Measurements from ENCODE around the gene SLA2.
"Not testable (repeated sequence)": the region's sequence is repeated elsewhere in the genome, so short reads cannot be mapped to it uniquely, and the experiment has no call there.

Gene SLA2

DNA sequence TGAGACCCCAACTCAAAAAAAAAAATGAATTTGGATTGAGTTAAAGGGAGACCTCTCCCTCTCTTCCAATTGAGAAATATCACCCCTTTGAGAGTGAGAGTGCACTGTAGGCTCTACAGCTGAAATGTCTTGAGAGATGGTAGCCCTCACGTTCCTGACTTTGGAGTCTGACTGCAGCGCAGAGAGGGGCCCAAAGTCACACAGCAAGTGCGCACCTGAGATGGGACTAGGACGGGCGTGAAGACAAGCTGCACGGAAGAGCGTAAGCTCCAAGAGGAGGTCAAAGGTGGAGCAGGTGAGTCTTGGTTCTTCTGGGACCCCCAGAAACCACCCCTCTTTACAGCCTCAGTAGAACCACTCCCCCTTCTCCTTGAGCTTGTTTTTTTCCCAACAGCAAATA lies 643 bp downstream of the SLA2 start:
- DNase-seq (ENCODE audit: low read depth, low spot score): no peak

GRCh38 chr20:36644706-36645095 lies 1.3 kb downstream of the SLA2 start:
- no peak for DNase-seq (ENCODE audit: low read depth, low spot score)

DNA sequence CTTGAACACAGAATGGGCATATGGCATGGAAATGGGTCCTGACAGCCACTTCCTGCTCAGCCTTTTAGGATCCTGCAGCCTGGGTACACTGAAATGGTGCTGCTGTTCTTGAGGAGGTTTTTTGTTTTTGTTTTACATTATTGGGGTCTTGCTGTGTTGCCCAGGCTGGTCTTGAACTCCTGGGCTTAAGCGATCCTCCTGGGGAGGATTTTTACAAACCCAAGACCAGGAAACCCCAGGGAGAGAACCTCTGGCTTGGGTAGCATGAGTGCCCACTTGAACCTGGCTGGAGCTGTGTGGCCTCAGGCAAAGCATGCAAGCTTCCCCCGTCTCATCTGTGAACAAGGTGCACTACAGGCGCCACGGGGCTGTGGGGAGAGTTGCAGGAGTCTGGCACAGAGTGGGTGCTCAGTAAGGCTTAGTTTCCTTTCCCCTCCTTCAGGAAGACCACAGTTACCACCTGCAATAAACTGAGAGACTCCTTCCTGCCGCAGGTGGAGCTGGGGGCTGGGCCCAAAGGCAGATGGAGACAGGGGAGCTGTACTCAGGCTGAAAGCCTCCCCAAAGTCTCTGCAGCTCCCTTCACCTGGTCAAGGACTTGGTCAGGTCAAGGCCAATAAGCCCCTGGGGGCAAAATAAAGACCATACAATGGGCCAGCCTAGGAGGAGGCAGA lies 1.8 kb downstream of the SLA2 start:
- DNase-seq (ENCODE audit: low read depth, low spot score): no peak

GRCh38 chr20:36642136-36642535 lies 3.9 kb downstream of the SLA2 start:
- no peak for DNase-seq (ENCODE audit: low read depth, low spot score)

DNA sequence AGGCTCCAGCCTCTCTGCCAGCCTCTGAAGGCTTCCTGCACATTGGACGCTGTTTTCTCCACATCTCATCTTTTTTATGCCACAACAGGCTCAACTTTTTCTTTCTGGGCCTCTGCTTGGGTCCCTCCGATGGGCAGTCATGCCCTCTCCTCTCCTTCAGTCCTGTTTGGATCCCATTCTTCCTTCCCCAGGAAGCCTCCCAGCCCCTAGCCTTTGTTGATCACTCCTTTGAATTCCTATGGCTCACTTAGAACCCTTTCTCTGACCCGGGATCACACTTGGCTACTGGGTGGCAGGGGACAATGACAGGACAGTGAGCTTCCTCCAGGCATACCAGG lies 4.5 kb downstream of the SLA2 start:
- DNase-seq (ENCODE audit: low read depth, low spot score): no peak

- not testable (repeated sequence) for DNase-seq (ENCODE audit: low read depth, low spot score)
These were observed 7.1 kb downstream of the SLA2 start for GRCh38 chr20:36638876-36639400.

DNA sequence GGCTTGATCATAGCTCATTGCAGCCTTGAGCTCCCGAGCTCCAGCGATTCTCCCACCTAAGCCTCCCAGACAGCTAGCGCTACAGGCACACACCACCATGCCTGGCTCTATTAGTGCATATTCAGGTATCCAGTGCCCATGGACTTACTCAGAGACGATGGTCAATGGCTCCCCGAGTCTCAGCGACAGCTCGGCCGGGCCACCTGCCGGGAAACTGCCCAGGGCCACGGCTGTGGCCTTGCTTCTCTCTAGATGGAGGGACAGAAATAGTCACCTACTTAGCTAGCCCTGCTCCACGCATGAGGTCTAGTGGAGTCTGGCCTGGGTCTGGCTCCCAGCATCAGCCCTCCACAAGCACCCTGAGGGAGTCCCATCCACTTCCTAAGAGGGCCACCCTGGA lies 11.7 kb downstream of the SLA2 start:
- no peak for DNase-seq (ENCODE audit: low read depth, low spot score)

DNA sequence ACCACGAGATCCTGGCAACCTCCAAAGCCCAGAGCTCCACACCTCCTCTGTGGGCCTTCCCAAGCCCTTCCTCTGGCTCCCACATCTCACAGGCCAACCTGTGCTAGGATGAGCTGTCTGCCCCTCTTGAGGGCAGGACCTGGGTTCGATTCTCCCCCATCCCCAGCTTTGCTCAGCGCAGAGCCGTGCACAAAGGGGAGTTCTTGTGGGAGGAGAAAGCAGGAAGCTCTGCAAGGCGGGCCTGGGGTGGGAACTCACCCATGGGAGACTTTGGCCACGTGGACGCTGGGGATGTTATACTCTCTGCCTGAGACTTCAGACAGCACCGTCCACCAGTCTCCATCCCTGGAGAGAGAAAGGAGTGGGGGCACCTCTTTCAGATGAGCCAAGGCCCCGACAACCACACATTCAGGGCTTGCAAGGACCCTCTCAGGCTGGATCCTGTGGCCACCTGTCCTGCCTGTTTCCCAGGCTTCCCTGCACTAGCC lies 12.7 kb downstream of the SLA2 start:
- no peak for DNase-seq (ENCODE audit: low read depth, low spot score)

- DNase-seq (ENCODE audit: low read depth, low spot score): no peak
These were observed 13.3 kb downstream of the SLA2 start for GRCh38 chr20:36632487-36633284.

GRCh38 chr20:36632147-36632486 lies 13.9 kb downstream of the SLA2 start:
- DNase-seq (ENCODE audit: low read depth, low spot score): no peak

DNA sequence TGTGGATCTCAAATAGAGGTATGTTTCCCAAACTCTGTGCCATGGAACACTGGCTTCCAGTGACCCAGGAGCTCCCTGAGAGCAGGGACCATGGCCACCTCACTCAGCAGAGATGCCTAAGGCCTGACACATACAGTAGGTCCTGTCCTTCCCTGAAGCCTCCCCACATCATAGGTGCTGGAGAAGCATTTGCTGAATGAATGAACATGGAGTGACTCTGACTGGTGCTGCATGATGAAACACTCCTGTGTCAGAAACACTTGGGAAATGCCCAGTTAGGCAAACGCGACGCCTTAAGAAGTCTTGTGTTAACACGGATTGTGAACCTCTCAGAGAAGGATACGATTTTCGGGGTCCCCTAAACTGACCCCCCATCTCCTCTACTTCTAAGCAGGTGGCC lies 14.3 kb downstream of the SLA2 start:
- no peak for DNase-seq (ENCODE audit: low read depth, low spot score)

GRCh38 chr20:36629719-36630681 lies 16.0 kb downstream of the SLA2 start:
- DNase-seq (ENCODE audit: low read depth, low spot score): no peak

DNA sequence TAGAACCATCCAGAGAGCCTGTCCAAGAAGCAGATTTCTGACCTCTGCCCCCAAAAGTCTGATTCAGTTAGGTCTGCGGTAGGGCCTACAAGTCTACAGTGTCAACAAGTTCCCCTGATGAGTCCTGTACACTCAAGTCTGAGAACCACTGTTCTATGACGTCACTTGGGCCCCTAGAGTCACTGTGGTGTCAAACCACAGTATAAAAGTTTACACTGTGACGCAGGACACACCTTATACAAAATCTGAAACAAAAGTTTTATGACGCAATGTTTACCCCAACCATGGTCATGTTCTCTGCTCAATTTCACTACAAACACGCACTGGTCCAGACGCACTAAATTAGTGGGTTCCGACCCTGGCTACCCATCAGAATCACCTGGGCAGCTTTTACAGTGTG lies 17.9 kb downstream of the SLA2 start:
- no peak for DNase-seq (ENCODE audit: low read depth, low spot score)

DNA sequence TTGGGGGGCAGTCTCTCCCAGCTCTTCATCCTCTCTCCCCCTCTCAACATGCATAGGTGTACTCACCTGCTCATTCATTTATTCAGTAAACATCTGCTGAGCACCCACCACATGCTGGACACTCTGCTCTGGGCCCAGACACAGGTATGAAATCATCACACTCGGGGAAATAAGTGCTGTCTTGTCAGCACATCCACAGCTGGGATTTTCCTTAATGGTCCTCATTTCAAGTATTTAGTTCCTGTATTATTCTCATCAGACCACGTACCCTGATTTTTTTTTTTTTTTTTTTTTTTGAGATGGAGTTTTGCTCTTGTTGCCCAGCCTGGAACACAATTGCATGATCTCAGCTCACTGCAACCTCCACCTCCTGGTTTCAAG lies 21.1 kb downstream of the SLA2 start:
- no peak for DNase-seq (ENCODE audit: low read depth, low spot score)

- DNase-seq (ENCODE audit: low read depth, low spot score): no peak
These were observed 21.7 kb downstream of the SLA2 start for GRCh38 chr20:36624068-36624943.

DNA sequence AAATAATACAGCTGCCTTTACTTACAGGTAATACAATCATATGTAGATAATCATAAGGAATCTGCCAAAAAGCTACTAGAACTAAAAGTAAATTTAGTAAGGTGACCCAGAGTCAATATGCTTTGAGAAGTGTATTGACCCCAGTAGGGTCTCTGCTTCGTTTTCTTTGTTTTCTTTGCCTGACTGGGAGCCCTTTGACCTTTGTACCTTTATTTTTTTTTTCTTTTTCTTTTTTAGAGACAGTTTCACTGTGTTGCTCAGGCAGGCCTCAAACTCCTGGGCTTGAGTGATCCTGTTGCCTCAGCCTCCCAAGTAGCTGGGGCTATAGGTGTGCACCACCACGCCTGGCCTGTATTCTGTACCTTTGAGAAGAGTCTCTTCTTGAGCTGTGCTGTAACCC lies 22.6 kb downstream of the SLA2 start:
- no peak for DNase-seq (ENCODE audit: low read depth, low spot score)

GRCh38 chr20:36620917-36621316 lies 25.1 kb downstream of the SLA2 start:
- DNase-seq (ENCODE audit: low read depth, low spot score): no peak

DNA sequence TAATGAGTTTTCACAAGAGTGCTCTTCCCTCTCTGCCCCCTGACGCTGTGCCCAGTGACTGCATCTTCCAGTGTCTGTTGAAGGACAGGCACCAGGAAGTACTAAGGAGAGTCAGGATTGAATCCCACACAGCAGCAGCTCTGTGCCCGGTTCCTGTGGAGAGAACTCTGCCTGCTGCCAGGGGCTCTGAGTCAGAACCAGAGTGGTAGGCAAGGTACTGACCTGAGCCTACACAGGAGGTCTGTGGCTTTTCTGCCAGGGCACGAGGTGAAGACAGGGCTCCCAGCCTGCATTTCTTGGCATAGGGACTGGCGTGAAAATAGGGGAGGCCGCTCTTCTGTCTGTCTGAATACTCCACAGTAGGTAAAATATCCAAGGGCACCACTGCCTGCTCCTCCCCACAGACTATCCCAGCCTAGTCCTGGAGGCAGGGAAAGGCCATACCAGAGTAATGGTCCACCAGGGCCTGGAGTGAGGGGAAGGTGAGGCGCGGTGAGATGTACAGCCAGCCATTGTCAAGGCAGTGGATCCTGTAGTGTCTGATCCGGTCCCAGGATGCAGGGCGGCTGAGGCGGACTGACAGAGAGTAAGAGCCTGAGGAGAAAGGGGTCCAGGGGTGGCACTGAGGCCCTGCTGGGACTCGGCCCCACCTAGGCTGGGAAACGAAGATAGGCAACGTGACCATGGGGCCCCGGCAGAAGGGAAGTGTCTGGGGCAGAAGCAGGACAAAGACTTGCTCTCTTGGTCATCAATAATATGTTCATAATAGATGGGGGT lies 31.0 kb downstream of the SLA2 start:
- no peak for DNase-seq (ENCODE audit: low read depth, low spot score)

- no peak for DNase-seq (ENCODE audit: low read depth, low spot score)
These were observed 32.0 kb downstream of the SLA2 start for GRCh38 chr20:36613974-36614373.

- DNase-seq (ENCODE audit: low read depth, low spot score): no peak
These were observed 34.4 kb downstream of the SLA2 start for GRCh38 chr20:36611625-36612024.
